Gastrocnemius medialis (tissue), 4 donors: Measurements from ENCODE around the gene BYSL.

ENCODE experiments used
- CTCF ChIP-seq, 5 experiments: fragments of 450-650 bp in 3 of 5; fragments of 200-600 bp in 2 of 5; sonication (generic) in 2 of 5; IDR thresholded peaks in 4 of 5; conservative IDR thresholded peaks in 1 of 5; 1 replicate in 4 of 5; 2 replicates in 1 of 5; pipeline ENCODE4 v1.5.1; 2016 to 2019; ENCODE audit warnings: antibody characterized with exemption in 5 of 5, mild to moderate bottlenecking in 3 of 5, moderate library complexity in 3 of 5
- POLR2A ChIP-seq, 2 donors: fragments of 450-650 bp; IDR thresholded peaks; one replicate each; pipeline ENCODE4 v1.6.1; 2017; ENCODE audit warnings: antibody characterized with exemption in 2 of 2, mild to moderate bottlenecking in 2 of 2, moderate library complexity in 2 of 2

GRCh38 chr6:41921712-41921998, 356 bp downstream of the BYSL start:
- no peak for TF ChIP-seq CTCF (IDR thresholded peaks at IDR 0.05 in 4 of 5, conservative IDR thresholded peaks at IDR 0.05 in 1 of 5)
- no peak for TF ChIP-seq POLR2A (IDR thresholded peaks at IDR 0.05)
